Activated CD8-positive, alpha-beta memory T cell treated with anti-CD3 and anti-CD28 coated beads, Interleukin-2, amount 50 U/mL, for 1 hour (primary cell): Measurements from ENCODE around the gene CYTH2.

Source experiments
- DNase-seq: peaks from one replicate; pipeline ENCODE4 v3.0.0-alpha.2; 2020; ENCODE audit errors: extremely low read depth

The CYTH2 gene

GRCh38 chr19:48493718-48494401 is 24.7 kb downstream of the CYTH2 start:
- no peak for DNase-seq

GRCh38 chr19:48495396-48495795 is 26.2 kb downstream of the CYTH2 start:
- DNase-seq: no peak

GRCh38 chr19:48496959-48497727 is 28.0 kb downstream of the CYTH2 start:
- no peak for DNase-seq

- no peak for DNase-seq
These were observed 28.8 kb downstream of the CYTH2 start for GRCh38 chr19:48497728-48498594.

GRCh38 chr19:48498595-48499311 is 29.6 kb downstream of the CYTH2 start:
- no peak for DNase-seq

- DNase-seq: no peak
These were observed 30.3 kb downstream of the CYTH2 start for GRCh38 chr19:48499316-48500090.

GRCh38 chr19:48500830-48501493 is 31.8 kb downstream of the CYTH2 start:
- DNase-seq: no peak

- DNase-seq: no peak
These were observed 32.6 kb downstream of the CYTH2 start for GRCh38 chr19:48501494-48502349.

- DNase-seq: no peak
These were observed 33.3 kb downstream of the CYTH2 start for GRCh38 chr19:48502350-48503018.

- no peak for DNase-seq
These were observed 37.1 kb downstream of the CYTH2 start for GRCh38 chr19:48506138-48506733.

- no peak for DNase-seq
These were observed 38.8 kb downstream of the CYTH2 start for GRCh38 chr19:48507911-48508439.

GRCh38 chr19:48508729-48509411 is 39.7 kb downstream of the CYTH2 start:
- DNase-seq: no peak

- DNase-seq: no peak
These were observed 40.5 kb downstream of the CYTH2 start for GRCh38 chr19:48509467-48510194.

GRCh38 chr19:48510421-48511268 is 41.5 kb downstream of the CYTH2 start:
- no peak for DNase-seq

- DNase-seq: no peak
These were observed 42.2 kb downstream of the CYTH2 start for GRCh38 chr19:48511321-48511731.
